ENCODE results near the gene MYO15A. TPM values are rescaled to one million over a fixed set of nuclear protein-coding genes. Genes with fewer than 3 reads are reported as not detected.

The MYO15A gene
- total RNA-seq, 1 experiment from 2014 or later = 2.8 TPM

- intact Hi-C loops (cut with micrococcal nuclease) = loop anchor here (2.0 to 5.0 kb wide), 2 partner anchors 15 to 76 kb away; no protein-coding TSS in a partner anchor
- Histone ChIP-seq H2AFZ (ENCODE audit: low read depth, low read length, poor library complexity, severe bottlenecking) (no peak overlapping the region), H3K9me3 (ENCODE audit: control insufficient read depth in 1 of 2, insufficient read depth in 1 of 2, low read depth in 1 of 2, low read length in 2 of 2) (no peaks in the 10 kb centered on the region), H3K4me3 (replicated peaks in 1 of 2; ENCODE audit: low read depth in 1 of 2, low read length in 2 of 2) (no peak overlapping the region), H3K9me2 (ENCODE audit: insufficient read depth) (no peaks in the 10 kb centered on the region), H3K79me2 (ENCODE audit: insufficient read depth, low read length) (no peaks in the 10 kb centered on the region), H3K27ac (ENCODE audit: low read depth, low read length) (no peak overlapping the region), H3K9ac (ENCODE audit: low read length) (no peak overlapping the region), H3K36me3 (ENCODE audit: control insufficient read depth in 1 of 2, insufficient read depth in 2 of 2, low read length in 2 of 2) (no peaks in the 10 kb centered on the region), H3K27me3 (ENCODE audit: insufficient read depth, low read length) (no peaks in the 10 kb centered on the region), H3K4me1 (ENCODE audit: control insufficient read depth in 1 of 2, insufficient read depth in 2 of 2, low read length in 2 of 2) (no peaks in the 10 kb centered on the region), H3K4me2 (ENCODE audit: low read length) (peak overlapping the region; percentile 4; the same call in 1 of the 2 replicates), H4K20me1 (ENCODE audit: insufficient read depth) (no peaks in the 10 kb centered on the region)
- CTCF ChIA-PET = interaction anchor here (0.8 to 5.7 kb wide), 2 partner anchors 12 to 75 kb away, joined by 4 to 27 read pairs; no protein-coding TSS in a partner anchor
- DNase-seq (ENCODE audit: low read depth, low spot score) (no peak), ATAC-seq (peak; percentile 52)
- TF ChIP-seq CTCF (IDR thresholded peaks at IDR 0.05 in 2 of 3, conservative IDR thresholded peaks at IDR 0.05 in 1 of 3; ENCODE audit: borderline replicate concordance in 1 of 3, insufficient read depth in 1 of 3, low read depth in 2 of 3, low read length in 2 of 3) (peak; percentile 44 to 67 (median 55); a peak in 5 of 6 replicates), RAD21 (IDR thresholded peaks at IDR 0.05; ENCODE audit: low read depth) (peak; percentile 70), ZFX (IDR thresholded peaks at IDR 0.05) (no peak)
- RAD21 ChIA-PET (ENCODE audit: low non-redundant PET in 1 of 2, low total read pairs in 2 of 2, uncharacterized antibody in 2 of 2, unreplicated experiment in 2 of 2) = no interaction called here
- POLR2A ChIA-PET = interaction anchor here (0.6 kb wide), 1 partner anchor 28 kb away, joined by 5 read pairs; no protein-coding TSS in a partner anchor
- BruUV-seq (replicated peaks) = no TSS peak
Measured at GRCh38 chr17:18141210-18141803, 32.8 kb downstream of the MYO15A start.

- POLR2A ChIA-PET = no interaction called here
Measured at GRCh38 chr17:18142417-18142816, 33.9 kb downstream of the MYO15A start.

More at GRCh38 chr17:18142417-18142816, 33.9 kb downstream of the MYO15A start:
- Histone ChIP-seq H3K9ac (ENCODE audit: low read length) (no peak overlapping the region), H2AFZ (ENCODE audit: low read depth, low read length, poor library complexity, severe bottlenecking) (no peak overlapping the region), H3K79me2 (ENCODE audit: insufficient read depth, low read length) (no peaks in the 10 kb centered on the region), H3K27ac (ENCODE audit: low read depth, low read length) (no peak overlapping the region), H3K36me3 (ENCODE audit: control insufficient read depth in 1 of 2, insufficient read depth in 2 of 2, low read length in 2 of 2) (no peaks in the 10 kb centered on the region), H3K9me2 (ENCODE audit: insufficient read depth) (no peaks in the 10 kb centered on the region), H3K4me2 (ENCODE audit: low read length) (no peak overlapping the region), H3K4me1 (ENCODE audit: control insufficient read depth in 1 of 2, insufficient read depth in 2 of 2, low read length in 2 of 2) (no peaks in the 10 kb centered on the region), H3K9me3 (ENCODE audit: control insufficient read depth in 1 of 2, insufficient read depth in 1 of 2, low read depth in 1 of 2, low read length in 2 of 2) (no peaks in the 10 kb centered on the region), H3K4me3 (replicated peaks in 1 of 2; ENCODE audit: low read depth in 1 of 2, low read length in 2 of 2) (no peak overlapping the region), H3K27me3 (ENCODE audit: insufficient read depth, low read length) (no peaks in the 10 kb centered on the region), H4K20me1 (ENCODE audit: insufficient read depth) (no peaks in the 10 kb centered on the region)
- CTCF ChIA-PET = interaction anchor here (1.0 to 5.7 kb wide), 2 partner anchors 11 to 47 kb away, joined by 3 to 27 read pairs; no protein-coding TSS in a partner anchor
- intact Hi-C loops (cut with micrococcal nuclease) = loop anchor here (5.0 kb wide), 1 partner anchor 75 kb away; no protein-coding TSS in a partner anchor
- ATAC-seq (no peak), DNase-seq (ENCODE audit: low read depth, low spot score) (no peak)
- no TSS peak for BruUV-seq (replicated peaks)
- TF ChIP-seq POLR2AphosphoS5 (IDR thresholded peaks at IDR 0.05; ENCODE audit: low read depth, low read length) (0 out of 2 replicates have a peak, but pooled peaks have one; percentile 0), ZBTB33 (IDR thresholded peaks at IDR 0.05; ENCODE audit: extremely low read depth, insufficient replicate concordance, low read length) (no peak)
- RAD21 ChIA-PET (ENCODE audit: low non-redundant PET in 1 of 2, low total read pairs in 2 of 2, uncharacterized antibody in 2 of 2, unreplicated experiment in 2 of 2) = no interaction called here

Measured in HCT116 (cell line).